ENCODE measurements around the gene CUL7. TPM values are rescaled to one million over a fixed set of nuclear protein-coding genes. Genes with fewer than 3 reads are reported as not detected.

CUL7 gene
- total RNA-seq, 3 donors from 2014 or later: 13.2 to 15.0 (median 13.3) TPM

GRCh38 chr6:43021270-43022047, 32.2 kb downstream of the CUL7 start, which contains the start of gene RRP36:
TSS of gene RRP36 (plus strand) at chr6:43021623. CDS start at chr6:43021655, 32 bp downstream.
- Mint-ChIP-seq H3K36me3 (ENCODE audit: insufficient read depth) (peaks cover 27% of the 10 kb centered on the region), H3K27me3 (ENCODE audit: low read depth) (no peaks in the 10 kb centered on the region), H3K9me3 (no peaks in the 10 kb centered on the region), H3K4me3 (peak within 1 kb of the TSS; percentile 97), H3K4me1 (ENCODE audit: low read depth) (peaks cover 38% of the 10 kb centered on the region)
- ATAC-seq (peak; percentile 95 to 96), DNase-seq (peak; percentile 61)

DNA sequence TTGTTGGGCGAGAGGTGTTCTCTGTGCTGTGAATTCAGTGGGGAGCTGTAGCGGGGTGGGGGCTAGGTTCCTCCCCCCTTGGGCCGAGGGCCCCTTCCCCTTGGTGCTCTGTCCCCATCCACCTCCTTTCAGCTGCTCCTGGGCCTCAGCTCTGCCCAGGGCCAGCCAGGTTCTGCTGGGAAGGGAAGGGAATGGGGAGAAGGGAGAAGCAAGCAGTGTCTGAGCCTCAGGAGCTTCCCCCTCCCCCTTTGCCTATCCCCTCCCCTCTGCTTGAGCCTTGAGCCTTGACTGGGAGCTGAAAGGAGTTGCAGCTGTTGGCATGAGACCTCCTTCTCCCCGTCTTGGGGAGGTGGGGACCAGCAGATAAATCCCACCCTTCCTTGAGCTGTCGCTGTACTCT, 32.8 kb downstream of the CUL7 start:
- ATAC-seq: no peak
- DNase-seq: no peak
- Mint-ChIP-seq H3K36me3 (ENCODE audit: insufficient read depth) (peaks cover 25% of the 10 kb centered on the region), H3K9me3 (no peaks in the 10 kb centered on the region), H3K4me3 (peak overlapping the region; percentile 97), H3K27me3 (ENCODE audit: low read depth) (no peaks in the 10 kb centered on the region), H3K4me1 (ENCODE audit: low read depth) (peaks cover 44% of the 10 kb centered on the region)

DNA sequence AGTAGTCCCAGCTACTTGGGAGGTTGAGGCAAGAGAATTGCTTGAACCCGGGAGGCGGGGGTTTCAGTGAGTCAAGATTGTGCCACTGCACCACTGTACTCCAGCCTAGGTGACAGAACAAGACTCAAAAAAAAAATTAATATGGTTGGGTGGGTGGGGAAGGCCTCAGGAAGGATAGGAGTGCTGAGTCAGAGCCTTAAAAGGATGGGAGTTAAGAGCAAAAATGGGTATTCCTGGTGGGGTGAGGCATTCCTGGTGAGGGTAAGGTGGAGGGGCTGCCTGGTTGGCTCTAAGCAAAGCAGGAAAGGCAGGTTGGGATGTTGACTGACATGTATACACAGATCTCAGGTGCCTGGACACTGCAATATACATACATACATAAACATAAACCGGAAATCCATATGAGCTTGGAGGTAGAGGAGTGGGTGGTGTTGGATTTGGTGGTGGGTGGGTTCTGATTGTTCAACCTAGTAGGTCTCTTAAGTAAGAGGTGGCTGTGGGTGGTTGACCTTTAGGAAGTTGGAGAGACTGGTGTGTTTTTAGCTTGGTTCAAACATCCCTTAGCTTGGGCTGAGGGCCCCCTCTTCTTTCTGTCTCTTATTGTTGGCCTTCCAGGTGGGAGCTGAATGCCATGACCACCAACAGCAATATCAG, 33.5 kb downstream of the CUL7 start:
- H3K36me3 Mint-ChIP-seq (ENCODE audit: insufficient read depth): peaks cover 23% of the 10 kb centered on the region

GRCh38 chr6:43019152-43019551, 34.5 kb downstream of the CUL7 start:
- Mint-ChIP-seq H3K4me1 (ENCODE audit: low read depth) (peaks cover 49% of the 10 kb centered on the region), H3K27me3 (ENCODE audit: low read depth) (no peaks in the 10 kb centered on the region), H3K36me3 (ENCODE audit: insufficient read depth) (peaks cover 16% of the 10 kb centered on the region), H3K9me3 (no peaks in the 10 kb centered on the region), H3K4me3 (peak overlapping the region; percentile 12)
- ATAC-seq (no peak), DNase-seq (no peak)

More for the DNA sequence above, 33.5 kb downstream of the CUL7 start:
- ATAC-seq (no peak), DNase-seq (no peak)
- H3K9me3 Mint-ChIP-seq: no peaks in the 10 kb centered on the region
- H3K27me3 Mint-ChIP-seq (ENCODE audit: low read depth): no peaks in the 10 kb centered on the region
- H3K4me3 Mint-ChIP-seq: peak overlapping the region; percentile 97
- H3K4me1 Mint-ChIP-seq (ENCODE audit: low read depth): peaks cover 48% of the 10 kb centered on the region

DNA sequence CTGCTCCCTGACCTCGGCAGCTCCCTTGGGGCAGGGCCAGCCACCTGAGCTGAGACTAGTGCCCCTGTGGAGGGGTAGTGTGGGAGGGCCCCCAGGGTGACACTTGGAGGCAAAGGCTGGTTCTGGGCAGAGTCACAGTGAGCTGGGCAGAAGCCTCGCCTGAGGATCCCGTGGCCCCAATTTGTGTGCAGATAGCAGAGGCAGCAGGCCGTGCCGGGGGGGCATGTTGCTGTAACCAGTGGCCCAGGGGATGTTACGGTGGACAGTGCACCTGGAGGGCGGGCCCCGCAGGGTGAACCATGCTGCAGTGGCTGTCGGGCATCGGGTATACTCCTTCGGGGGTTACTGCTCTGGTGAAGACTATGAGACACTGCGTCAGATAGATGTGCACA, 36.7 kb downstream of the CUL7 start:
- H3K4me1 Mint-ChIP-seq (ENCODE audit: low read depth): peaks cover 58% of the 10 kb centered on the region
- no peak overlapping the region for H3K4me3 Mint-ChIP-seq
- no peaks in the 10 kb centered on the region for H3K9me3 Mint-ChIP-seq
- peaks cover 15% of the 10 kb centered on the region for H3K36me3 Mint-ChIP-seq (ENCODE audit: insufficient read depth)
- no peak for DNase-seq
- no peak for ATAC-seq
- H3K27me3 Mint-ChIP-seq (ENCODE audit: low read depth): no peaks in the 10 kb centered on the region

- Mint-ChIP-seq H3K36me3 (ENCODE audit: insufficient read depth) (peaks cover 17% of the 10 kb centered on the region), H3K4me1 (ENCODE audit: low read depth) (peaks cover 61% of the 10 kb centered on the region), H3K9me3 (no peaks in the 10 kb centered on the region), H3K4me3 (peak overlapping the region; percentile 38), H3K27me3 (ENCODE audit: low read depth) (no peaks in the 10 kb centered on the region)
- no peak for DNase-seq
- ATAC-seq: no peak
These were observed 37.3 kb downstream of the CUL7 start for GRCh38 chr6:43016176-43016942.

DNA sequence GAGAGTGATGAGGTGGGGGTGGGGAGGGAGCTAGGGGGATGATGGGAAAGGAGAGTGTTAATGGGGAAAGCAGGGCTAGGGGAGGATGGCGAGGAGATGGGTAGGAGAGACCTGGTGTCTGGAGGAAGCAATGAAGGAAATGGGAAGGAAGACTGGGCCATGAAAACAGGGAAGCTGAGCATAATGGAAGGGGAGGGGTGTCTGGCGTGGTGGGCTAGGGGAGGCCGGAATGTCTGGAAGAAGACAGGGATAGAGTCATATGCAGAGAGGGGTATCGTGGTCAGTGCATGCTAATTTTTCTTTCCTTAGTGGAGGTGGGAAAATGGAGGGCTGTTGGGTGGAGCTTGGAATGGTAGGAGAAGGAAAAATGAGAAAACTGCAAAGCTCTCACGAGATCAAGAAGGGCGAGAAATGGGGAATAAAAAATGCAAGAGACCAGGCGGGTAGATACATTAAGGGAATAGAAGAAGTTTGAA, 39.2 kb downstream of the CUL7 start:
- Mint-ChIP-seq H3K9me3 (no peaks in the 10 kb centered on the region), H3K4me1 (ENCODE audit: low read depth) (peaks cover 56% of the 10 kb centered on the region), H3K4me3 (peak overlapping the region; percentile 95), H3K36me3 (ENCODE audit: insufficient read depth) (peaks cover 18% of the 10 kb centered on the region), H3K27me3 (ENCODE audit: low read depth) (no peaks in the 10 kb centered on the region)
- ATAC-seq (no peak), DNase-seq (no peak)

DNA sequence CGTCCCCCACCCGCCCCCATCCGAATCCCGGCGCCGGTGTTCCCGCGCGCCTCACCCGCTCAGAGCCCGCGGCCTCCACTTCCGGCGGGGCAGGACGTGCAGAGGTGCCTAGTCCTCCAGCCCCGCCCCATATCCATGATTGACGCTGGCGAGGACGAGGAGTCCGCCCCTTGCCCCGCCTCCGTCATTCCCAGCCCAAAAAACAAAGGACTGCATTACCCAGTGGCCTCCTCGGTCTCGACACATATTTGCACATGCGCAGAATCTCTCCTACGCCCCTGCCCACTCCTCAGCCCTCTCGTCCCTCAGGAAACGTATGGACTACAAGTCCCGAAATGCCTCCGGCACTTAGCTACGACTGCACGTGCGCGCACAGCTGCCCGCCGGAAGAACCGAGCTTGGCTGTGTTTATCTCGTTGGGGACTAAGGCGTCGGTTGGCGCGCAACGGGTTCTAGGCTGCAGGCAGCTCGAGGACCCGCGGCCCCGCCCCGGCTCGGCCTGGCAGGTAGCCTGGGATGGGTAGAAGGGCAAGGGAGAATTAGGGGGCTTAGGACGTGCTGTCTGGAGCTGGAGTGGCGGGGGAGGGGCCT, 39.7 kb downstream of the CUL7 start, which contains the start of the genes KLHDC3 and MEA1:
KLHDC3 (plus strand) TSS at position 407 of the 591 bp plus-strand sequence. CDS start 2,944 bp downstream, outside the sequence.
MEA1 (minus strand) TSS at position 104 of the 591 bp plus-strand sequence. CDS start 133 bp downstream, outside the sequence.
- Mint-ChIP-seq H3K36me3 (ENCODE audit: insufficient read depth) (peaks cover 17% of the 10 kb centered on the region), H3K4me1 (ENCODE audit: low read depth) (peaks cover 56% of the 10 kb centered on the region), H3K9me3 (no peaks in the 10 kb centered on the region), H3K4me3 (peak within 1 kb of the TSS; percentile 95), H3K27me3 (ENCODE audit: low read depth) (no peaks in the 10 kb centered on the region)
- DNase-seq (peak; percentile 98), ATAC-seq (peak; percentile 93 to 94)

DNA sequence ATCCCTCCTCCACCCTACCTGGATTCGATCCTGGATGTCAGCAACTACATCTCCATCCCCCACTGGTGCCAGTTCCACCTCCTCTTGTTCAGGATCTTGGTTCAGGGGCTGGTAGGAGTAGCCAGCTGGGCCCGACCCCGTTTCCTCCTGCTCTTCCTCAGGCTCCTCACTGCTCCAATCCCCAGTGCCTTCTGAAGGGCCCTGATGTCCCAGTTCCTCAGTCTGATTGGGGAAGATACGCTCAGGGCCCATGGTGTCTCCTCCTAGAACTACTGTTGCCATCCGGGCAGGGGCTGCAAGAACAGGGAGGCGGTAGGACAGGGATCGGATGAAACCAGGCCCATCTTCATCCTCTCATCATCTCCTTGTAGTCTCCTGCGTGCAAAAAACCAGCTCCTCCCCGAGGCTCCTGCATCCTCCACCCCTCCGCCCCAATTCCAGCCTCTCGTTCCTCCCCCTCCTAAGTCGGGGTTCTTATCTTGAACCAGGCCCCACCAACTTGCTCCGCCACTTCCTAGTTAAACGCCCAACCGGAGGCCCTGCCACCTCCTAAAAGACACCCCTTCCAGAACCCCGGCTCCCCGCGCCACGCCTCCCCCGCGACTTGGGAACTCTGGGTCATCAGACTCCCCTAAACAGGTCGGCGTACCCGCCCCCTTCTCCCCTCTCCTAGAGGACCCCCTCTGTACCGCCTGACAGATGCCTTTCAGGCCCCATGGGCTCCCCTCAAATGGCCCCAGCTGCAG, 40.4 kb downstream of the CUL7 start:
- H3K9me3 Mint-ChIP-seq: no peaks in the 10 kb centered on the region
- peak overlapping the region; percentile 95 for H3K4me3 Mint-ChIP-seq
- H3K4me1 Mint-ChIP-seq (ENCODE audit: low read depth): peaks cover 56% of the 10 kb centered on the region

DNA sequence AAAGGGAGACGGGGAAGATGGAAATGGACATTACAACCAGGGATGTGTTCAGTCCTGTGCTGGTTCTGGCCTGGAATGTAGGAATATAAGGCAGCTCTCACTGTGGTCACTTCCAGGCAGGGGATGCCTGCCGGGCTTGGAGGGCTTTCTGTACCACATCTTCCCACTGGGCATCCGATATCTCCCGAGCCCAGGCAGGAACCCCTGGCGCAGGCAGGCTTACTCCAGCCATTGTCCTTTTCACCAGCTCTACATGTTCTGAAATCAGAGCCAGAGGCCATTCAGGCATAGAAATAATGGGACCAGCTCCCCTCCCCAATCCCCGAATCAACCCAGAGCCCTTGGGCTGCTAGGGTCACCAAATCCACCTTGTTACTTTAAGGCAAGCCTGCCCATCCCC, 41.3 kb downstream of the CUL7 start:
- ATAC-seq: no peak
- Mint-ChIP-seq H3K4me3 (peak overlapping the region; percentile 95), H3K4me1 (ENCODE audit: low read depth) (peaks cover 51% of the 10 kb centered on the region), H3K36me3 (ENCODE audit: insufficient read depth) (peaks cover 19% of the 10 kb centered on the region), H3K27me3 (ENCODE audit: low read depth) (no peaks in the 10 kb centered on the region), H3K9me3 (no peaks in the 10 kb centered on the region)
- no peak for DNase-seq

More for the DNA sequence above, 40.4 kb downstream of the CUL7 start:
- no peak for DNase-seq
- Mint-ChIP-seq H3K36me3 (ENCODE audit: insufficient read depth) (peaks cover 22% of the 10 kb centered on the region), H3K27me3 (ENCODE audit: low read depth) (no peaks in the 10 kb centered on the region)
- ATAC-seq: peak; percentile 34 to 39

DNA sequence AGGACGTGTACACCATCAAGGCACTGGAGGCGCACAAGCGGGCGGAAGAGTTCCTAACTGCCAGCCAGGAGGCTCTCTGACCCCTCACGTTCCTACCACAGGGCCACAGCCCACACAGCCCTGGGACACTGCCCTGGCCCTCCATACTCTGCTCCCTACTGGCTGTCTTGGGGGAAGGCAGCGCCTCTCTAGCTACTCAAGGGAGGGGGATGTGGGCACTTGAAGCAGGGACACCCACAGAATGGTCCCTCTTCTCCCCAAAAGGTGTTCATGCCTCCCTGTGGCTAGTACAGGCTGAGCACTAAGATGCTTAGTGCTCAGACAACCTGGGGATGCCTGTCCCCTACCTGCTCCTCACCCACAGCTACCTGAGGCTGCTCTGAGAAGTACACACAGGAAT, 42.4 kb downstream of the CUL7 start:
- ATAC-seq (no peak), DNase-seq (no peak)
- Mint-ChIP-seq H3K27me3 (ENCODE audit: low read depth) (no peaks in the 10 kb centered on the region), H3K9me3 (no peaks in the 10 kb centered on the region), H3K4me3 (peak overlapping the region; percentile 57), H3K36me3 (ENCODE audit: insufficient read depth) (peaks cover 19% of the 10 kb centered on the region), H3K4me1 (ENCODE audit: low read depth) (peaks cover 40% of the 10 kb centered on the region)

DNA sequence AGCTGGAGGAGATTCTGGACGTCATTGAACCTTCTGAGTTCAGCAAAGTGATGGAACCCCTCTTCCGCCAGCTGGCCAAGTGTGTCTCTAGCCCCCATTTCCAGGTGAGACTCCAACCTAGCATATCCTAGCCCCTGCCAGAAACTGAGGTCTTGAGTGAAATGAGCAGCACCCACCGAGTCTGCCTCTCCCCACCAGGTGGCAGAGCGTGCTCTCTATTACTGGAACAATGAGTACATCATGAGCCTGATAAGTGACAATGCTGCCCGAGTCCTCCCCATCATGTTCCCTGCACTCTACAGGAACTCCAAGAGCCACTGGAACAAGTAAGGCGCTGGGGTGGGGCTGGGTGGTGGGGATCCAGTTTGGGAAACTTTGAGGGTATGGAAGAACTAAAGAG, 44.5 kb downstream of the CUL7 start:
- no peaks in the 10 kb centered on the region for H3K9me3 Mint-ChIP-seq
- DNase-seq: peak; percentile 31
- H3K27me3 Mint-ChIP-seq (ENCODE audit: low read depth): no peaks in the 10 kb centered on the region
- peaks cover 21% of the 10 kb centered on the region for H3K36me3 Mint-ChIP-seq (ENCODE audit: insufficient read depth)
- no peak for ATAC-seq
- no peak overlapping the region for H3K4me3 Mint-ChIP-seq
- peaks cover 24% of the 10 kb centered on the region for H3K4me1 Mint-ChIP-seq (ENCODE audit: low read depth)

DNA sequence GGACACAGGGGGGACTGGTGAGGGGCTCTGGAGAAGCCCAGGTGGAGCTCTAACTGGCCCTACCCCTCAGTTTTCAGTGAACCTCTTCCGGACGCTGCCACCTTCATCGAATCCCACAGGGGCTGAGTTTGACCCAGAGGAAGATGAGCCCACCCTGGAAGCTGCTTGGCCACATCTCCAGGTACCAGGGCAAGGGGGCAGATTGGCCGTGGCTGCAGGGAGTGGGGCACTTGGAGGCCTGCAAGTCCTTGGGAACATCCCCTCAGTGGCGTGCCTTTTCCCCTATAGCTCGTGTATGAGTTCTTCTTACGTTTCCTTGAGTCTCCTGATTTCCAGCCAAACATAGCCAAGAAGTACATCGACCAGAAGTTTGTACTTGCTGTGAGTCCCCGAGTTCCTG, 46.5 kb downstream of the CUL7 start:
- DNase-seq: no peak
- H3K36me3 Mint-ChIP-seq (ENCODE audit: insufficient read depth): peaks cover 21% of the 10 kb centered on the region

More for the DNA sequence above, 46.5 kb downstream of the CUL7 start:
- Mint-ChIP-seq H3K4me3 (no peak overlapping the region), H3K27me3 (ENCODE audit: low read depth) (no peaks in the 10 kb centered on the region), H3K4me1 (ENCODE audit: low read depth) (peaks cover 6% of the 10 kb centered on the region), H3K9me3 (no peaks in the 10 kb centered on the region)
- ATAC-seq: no peak

Data from activated T-cell treated with anti-CD3 and anti-CD28 coated beads, Interleukin-2, amount 50 U/mL, for 4 hours (primary cell).